OCI-LY1 (cell line): ENCODE data around the gene KBTBD13.
"Not testable (repeated sequence)": the region's sequence is repeated elsewhere in the genome, so short reads cannot be mapped to it uniquely, and the experiment has no call there.

ENCODE experiments used
- H2AFZ ChIP-seq: fragments of 200-600 bp; sonication (generic), shearing (Covaris generic); 2 replicates; pipeline ENCODE4 v1.6.0; 2014; ENCODE audit warnings: antibody characterized with exemption, mild to moderate bottlenecking, low read length
- H3F3A ChIP-seq: fragments of 200-600 bp; sonication (generic), shearing (Covaris generic); 2 replicates; pipeline ENCODE4 v1.6.0; 2014; ENCODE audit warnings: mild to moderate bottlenecking, antibody characterized with exemption, low read length, moderate library complexity; ENCODE audit not compliant: insufficient read depth
- H3K27ac ChIP-seq: fragments of 200-600 bp; sonication (generic); 2 replicates; pipeline ENCODE4 v1.5.1; 2014; ENCODE audit warnings: low read length, mixed run types, mild to moderate bottlenecking, low read depth; ENCODE audit not compliant: poor library complexity, severe bottlenecking
- H3K27me3 ChIP-seq: fragments of 200-600 bp; sonication (generic); 2 replicates; pipeline ENCODE4 v1.6.0; 2014; ENCODE audit warnings: antibody characterized with exemption, mild to moderate bottlenecking, low read length, moderate library complexity; ENCODE audit not compliant: insufficient read depth
- H3K36me3 ChIP-seq: fragments of 200-600 bp; sonication (generic); 2 replicates; pipeline ENCODE4 v1.6.1; 2014; ENCODE audit warnings: mild to moderate bottlenecking, antibody characterized with exemption, low read length, moderate library complexity, mixed read lengths; ENCODE audit not compliant: insufficient read depth
- H3K4me1 ChIP-seq: fragments of 200-600 bp; sonication (generic); 2 replicates; pipeline ENCODE4 v1.5.1; 2014; ENCODE audit warnings: mild to moderate bottlenecking, low read length, moderate library complexity; ENCODE audit not compliant: insufficient read depth, severe bottlenecking
- H3K4me2 ChIP-seq: fragments of 200-600 bp; sonication (generic), shearing (Covaris generic); 2 replicates; pipeline ENCODE4 v1.6.1; 2014; ENCODE audit warnings: low read length
- H3K4me3 ChIP-seq: fragments of 200-600 bp; sonication (generic); 2 replicates; pipeline ENCODE4 v1.5.1; 2014; ENCODE audit warnings: low read length, low read depth, mild to moderate bottlenecking, mixed read lengths; ENCODE audit not compliant: poor library complexity, severe bottlenecking
- H3K79me2 ChIP-seq: fragments of 200-600 bp; shearing (Covaris generic); 2 replicates; pipeline ENCODE4 v1.6.1; 2016; ENCODE audit warnings: mixed run types, low read length, mixed read lengths; ENCODE audit not compliant: insufficient read depth
- H3K9ac ChIP-seq: fragments of 200-600 bp; sonication (generic), shearing (Covaris generic); 2 replicates; pipeline ENCODE4 v1.6.1; 2014; ENCODE audit warnings: mild to moderate bottlenecking, low read length, mixed read lengths
- H3K9me2 ChIP-seq: fragments of 200-600 bp; sonication (generic), shearing (Covaris generic); 2 replicates; pipeline ENCODE4 v1.6.1; 2014; ENCODE audit warnings: low read depth, mild to moderate bottlenecking, low read length, mixed read lengths
- H3K9me3 ChIP-seq: fragments of 200-600 bp; shearing (Covaris generic); 2 replicates; pipeline ENCODE4 v1.6.1; 2014; ENCODE audit warnings: low read length, mixed read lengths
- H4K20me1 ChIP-seq: fragments of 200-600 bp; sonication (generic), shearing (Covaris generic); 2 replicates; pipeline ENCODE4 v1.6.0; 2016; ENCODE audit warnings: mild to moderate bottlenecking, low read length; ENCODE audit not compliant: insufficient read depth
- CTCF ChIP-seq: fragments of 200-600 bp; sonication (generic), shearing (Covaris generic); IDR thresholded peaks from 2 replicates; pipeline ENCODE4 v1.5.1; 2017; ENCODE audit warnings: mild to moderate bottlenecking, antibody characterized with exemption, low read length, moderate library complexity, mixed read lengths
- EZH2 ChIP-seq: fragments of 200-600 bp; sonication (generic), shearing (Covaris generic); IDR thresholded peaks from 2 replicates; pipeline ENCODE4 v1.8.0; 2017; ENCODE audit warnings: borderline replicate concordance, mixed run types, mild to moderate bottlenecking, antibody characterized with exemption, low read length, moderate library complexity, mixed read lengths

KBTBD13 gene

DNA sequence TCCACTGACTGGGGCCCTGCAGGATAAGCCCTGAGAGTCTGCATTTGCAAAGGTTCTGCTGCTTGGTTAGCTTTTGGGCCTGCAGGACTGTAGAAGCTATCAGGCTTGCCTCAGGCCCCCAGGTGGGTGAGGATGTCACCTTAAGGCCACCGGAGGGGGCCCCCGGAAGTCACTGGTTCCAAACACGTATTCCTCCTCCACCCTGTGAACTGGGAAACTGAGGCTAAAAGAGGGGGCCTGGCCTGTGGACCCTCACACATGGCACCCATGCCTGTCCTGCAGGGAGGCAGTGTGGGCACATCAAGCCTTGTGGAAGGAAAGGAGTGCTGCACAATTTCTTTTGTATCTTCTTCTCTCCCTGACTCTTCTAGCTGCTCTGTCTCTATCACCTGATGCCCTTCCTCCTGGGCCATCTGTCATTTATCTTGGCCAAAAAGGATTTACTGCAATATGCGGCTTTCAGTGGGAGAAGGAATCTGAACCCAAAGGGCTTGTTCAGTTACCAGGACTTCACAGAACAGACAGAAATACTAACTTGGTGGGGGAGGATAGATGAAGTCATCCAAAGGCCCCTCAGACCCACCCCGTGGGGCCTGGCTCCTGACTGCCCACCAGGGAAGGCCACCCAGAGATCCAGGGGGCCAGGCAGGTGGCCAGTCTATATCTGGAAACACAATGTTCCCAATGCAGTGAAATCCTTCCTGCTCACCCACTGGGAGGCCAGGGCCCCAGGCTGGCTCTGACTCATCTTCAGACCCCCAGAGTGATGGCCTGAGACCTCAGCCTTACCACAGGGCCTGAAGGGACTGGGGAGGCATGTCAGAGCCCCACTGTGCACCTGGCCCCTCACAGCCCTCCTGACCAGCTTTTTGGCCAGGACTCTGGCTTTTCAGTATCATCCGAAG lies 20.2 kb downstream of the KBTBD13 start:
- Histone ChIP-seq H3F3A (no peaks in the 10 kb centered on the region), H2AFZ (no peak overlapping the region), H3K9me2 (no peaks in the 10 kb centered on the region), H3K9me3 (no peaks in the 10 kb centered on the region), H3K4me3 (no peak overlapping the region), H3K27ac (no peak overlapping the region), H3K9ac (no peak overlapping the region), H3K4me1 (no peaks in the 10 kb centered on the region), H3K4me2 (no peak overlapping the region), H4K20me1 (no peaks in the 10 kb centered on the region), H3K36me3 (peaks cover 19% of the 10 kb centered on the region; the same call in 1 of the 2 replicates), H3K27me3 (no peaks in the 10 kb centered on the region), H3K79me2 (no peaks in the 10 kb centered on the region)
- TF ChIP-seq CTCF (no peak), EZH2 (no peak)

DNA sequence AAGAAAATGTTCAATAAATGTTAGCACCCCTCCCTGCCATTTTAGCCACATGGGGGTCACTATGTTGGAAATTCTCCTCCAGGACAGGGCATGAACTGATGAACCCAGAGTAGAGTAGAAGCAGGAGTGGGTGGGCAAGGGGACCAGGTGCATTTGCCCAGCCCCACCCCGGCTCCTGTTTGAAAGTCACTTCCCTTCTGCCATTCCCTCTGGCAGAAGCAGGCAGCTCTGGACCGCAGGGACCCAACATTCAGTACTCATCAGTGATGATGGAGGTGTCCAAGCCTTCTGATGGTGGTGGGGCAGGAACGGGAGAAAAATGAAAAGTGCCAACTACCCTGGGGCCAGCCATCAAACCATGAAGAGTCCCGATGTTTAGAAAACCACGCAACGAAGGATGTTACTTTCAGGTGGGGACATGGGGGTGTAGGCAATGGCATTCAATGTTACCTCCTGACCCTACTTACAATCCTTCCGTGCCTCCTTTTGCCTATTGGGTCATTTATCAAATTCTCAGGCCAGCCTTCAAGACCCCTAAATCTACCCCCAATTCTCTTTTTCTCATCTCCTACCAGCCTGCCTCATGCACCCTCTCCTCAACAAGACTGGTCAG lies 21.2 kb downstream of the KBTBD13 start:
- Histone ChIP-seq H3K4me2 (no peak overlapping the region), H4K20me1 (no peaks in the 10 kb centered on the region), H2AFZ (no peak overlapping the region), H3K27ac (no peak overlapping the region), H3K9me3 (no peaks in the 10 kb centered on the region), H3K4me1 (no peaks in the 10 kb centered on the region), H3F3A (no peaks in the 10 kb centered on the region), H3K9me2 (no peaks in the 10 kb centered on the region), H3K79me2 (no peaks in the 10 kb centered on the region), H3K9ac (no peak overlapping the region), H3K4me3 (no peak overlapping the region), H3K27me3 (no peaks in the 10 kb centered on the region), H3K36me3 (peaks cover 19% of the 10 kb centered on the region; the same call in 1 of the 2 replicates)
- no peak for TF ChIP-seq EZH2
- TF ChIP-seq CTCF: no peak

DNA sequence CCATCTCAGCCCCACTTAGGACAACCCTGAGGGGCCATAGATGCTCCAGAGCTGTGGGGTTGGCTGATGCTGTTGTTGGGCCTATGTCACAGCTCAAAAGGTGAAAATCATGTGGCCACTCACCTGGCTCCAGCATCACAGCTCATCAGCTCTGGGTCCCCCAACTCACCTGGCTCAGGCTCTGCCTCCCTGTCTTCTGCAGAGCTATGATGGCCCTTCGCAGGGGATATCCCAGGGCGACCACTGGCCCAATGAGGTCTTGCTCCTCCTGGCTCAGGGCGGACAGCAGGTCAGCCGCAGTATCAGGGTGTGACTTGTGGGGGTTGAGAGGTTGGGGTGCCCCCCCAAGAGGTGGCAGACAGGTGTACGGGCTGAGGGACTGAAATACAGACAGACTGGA lies 22.8 kb downstream of the KBTBD13 start:
- Histone ChIP-seq H3K36me3 (peaks cover 19% of the 10 kb centered on the region; the same call in 1 of the 2 replicates), H3K4me3 (no peak overlapping the region), H3K27ac (no peak overlapping the region), H3K4me1 (no peaks in the 10 kb centered on the region), H3K9me2 (no peaks in the 10 kb centered on the region), H3K9ac (no peak overlapping the region), H3K9me3 (no peaks in the 10 kb centered on the region), H3K4me2 (no peak overlapping the region), H3K27me3 (no peaks in the 10 kb centered on the region), H3F3A (no peaks in the 10 kb centered on the region), H4K20me1 (no peaks in the 10 kb centered on the region), H3K79me2 (no peaks in the 10 kb centered on the region), H2AFZ (no peak overlapping the region)
- TF ChIP-seq EZH2 (no peak), CTCF (no peak)

- H3K9ac ChIP-seq, H3K9me3 ChIP-seq, H3K79me2 ChIP-seq, H3K4me1 ChIP-seq, H3K9me2 ChIP-seq, H3K27me3 ChIP-seq, H3F3A ChIP-seq, H3K27ac ChIP-seq, H2AFZ ChIP-seq, H3K4me3 ChIP-seq, H3K4me2 ChIP-seq, H4K20me1 ChIP-seq: not testable (repeated sequence)
- peaks cover 19% of the 10 kb centered on the region; the same call in 1 of the 2 replicates for H3K36me3 ChIP-seq
Measured at GRCh38 chr15:65099801-65100200, 23.3 kb downstream of the KBTBD13 start.
